ENCODE data around the gene FADS2.

- TF ChIP-seq POLR2A (IDR thresholded peaks at IDR 0.05) (no peak), CTCF (IDR thresholded peaks at IDR 0.05) (no peak)
Observed at GRCh38 chr11:61907282-61907681, 79.2 kb downstream of the FADS2 start.
